ENCODE data around the gene SAP130.
"Not testable (repeated sequence)": the region's sequence is repeated elsewhere in the genome, so short reads cannot be mapped to it uniquely, and the experiment has no call there.

The SAP130 gene

DNA sequence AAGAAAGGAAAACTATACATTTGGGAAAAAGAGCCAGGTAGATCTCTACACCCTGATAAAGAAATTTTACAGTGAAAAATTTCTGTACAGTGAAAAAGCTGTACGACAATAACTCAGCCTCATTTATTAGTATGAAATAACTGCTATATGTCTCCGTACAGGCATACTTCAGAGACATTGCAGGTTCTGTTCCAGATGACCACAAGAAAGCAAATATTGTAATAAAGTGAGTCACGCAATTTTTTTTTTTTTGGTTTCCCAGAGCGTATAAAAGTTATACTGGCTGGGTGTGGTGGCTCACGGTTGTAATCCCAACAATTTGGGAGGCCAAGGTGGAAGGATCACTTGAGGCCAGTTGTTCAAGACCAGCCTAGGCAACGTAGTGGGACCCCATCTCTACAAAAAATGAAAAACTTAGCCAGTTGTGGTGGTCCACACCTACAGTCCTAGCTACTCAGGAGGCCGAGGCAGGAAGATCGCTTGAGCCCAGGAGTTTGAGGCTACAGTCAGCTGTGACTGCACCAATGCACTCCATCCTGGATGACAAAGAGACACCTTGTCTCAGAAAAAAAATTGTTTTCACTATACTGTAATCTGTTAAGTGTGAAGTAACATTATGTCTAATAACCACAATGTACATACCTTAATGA, 113.9 kb downstream of the SAP130 start:
- DNase-seq (ENCODE audit: low read depth), result no peak
- H3K4me3 ChIP-seq (ENCODE audit: low read length), result no peak overlapping the region
- TF ChIP-seq, protein P1, sequence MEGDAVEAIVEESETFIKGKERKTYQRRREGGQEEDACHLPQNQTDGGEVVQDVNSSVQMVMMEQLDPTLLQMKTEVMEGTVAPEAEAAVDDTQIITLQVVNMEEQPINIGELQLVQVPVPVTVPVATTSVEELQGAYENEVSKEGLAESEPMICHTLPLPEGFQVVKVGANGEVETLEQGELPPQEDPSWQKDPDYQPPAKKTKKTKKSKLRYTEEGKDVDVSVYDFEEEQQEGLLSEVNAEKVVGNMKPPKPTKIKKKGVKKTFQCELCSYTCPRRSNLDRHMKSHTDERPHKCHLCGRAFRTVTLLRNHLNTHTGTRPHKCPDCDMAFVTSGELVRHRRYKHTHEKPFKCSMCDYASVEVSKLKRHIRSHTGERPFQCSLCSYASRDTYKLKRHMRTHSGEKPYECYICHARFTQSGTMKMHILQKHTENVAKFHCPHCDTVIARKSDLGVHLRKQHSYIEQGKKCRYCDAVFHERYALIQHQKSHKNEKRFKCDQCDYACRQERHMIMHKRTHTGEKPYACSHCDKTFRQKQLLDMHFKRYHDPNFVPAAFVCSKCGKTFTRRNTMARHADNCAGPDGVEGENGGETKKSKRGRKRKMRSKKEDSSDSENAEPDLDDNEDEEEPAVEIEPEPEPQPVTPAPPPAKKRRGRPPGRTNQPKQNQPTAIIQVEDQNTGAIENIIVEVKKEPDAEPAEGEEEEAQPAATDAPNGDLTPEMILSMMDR (conservative IDR thresholded peaks at IDR 0.05; ENCODE audit: low read depth, low read length), result no peak

DNA sequence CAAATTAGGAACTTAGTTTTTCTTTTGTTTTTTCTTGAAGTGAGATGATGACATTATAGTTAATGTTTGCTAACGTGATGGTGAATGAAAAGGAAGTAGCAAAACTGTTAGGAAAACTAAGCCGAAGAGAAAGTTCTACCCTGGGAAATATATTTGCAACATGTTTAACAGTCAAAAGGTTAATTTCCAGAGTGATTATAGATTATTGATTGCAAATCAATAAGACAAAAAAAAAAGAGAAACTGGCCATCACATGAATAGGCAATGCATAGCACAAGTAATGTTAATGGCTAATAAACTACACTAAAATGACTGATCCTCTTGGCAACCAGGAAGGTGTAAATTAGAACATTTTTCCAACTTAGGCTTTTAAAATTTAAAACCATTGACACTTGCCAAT, 116.1 kb downstream of the SAP130 start:
- TF ChIP-seq, protein P1 (conservative IDR thresholded peaks at IDR 0.05; ENCODE audit: low read depth, low read length), result no peak
- H3K4me3 ChIP-seq (ENCODE audit: low read length), result no peak overlapping the region
- no peak for DNase-seq (ENCODE audit: low read depth)

DNA sequence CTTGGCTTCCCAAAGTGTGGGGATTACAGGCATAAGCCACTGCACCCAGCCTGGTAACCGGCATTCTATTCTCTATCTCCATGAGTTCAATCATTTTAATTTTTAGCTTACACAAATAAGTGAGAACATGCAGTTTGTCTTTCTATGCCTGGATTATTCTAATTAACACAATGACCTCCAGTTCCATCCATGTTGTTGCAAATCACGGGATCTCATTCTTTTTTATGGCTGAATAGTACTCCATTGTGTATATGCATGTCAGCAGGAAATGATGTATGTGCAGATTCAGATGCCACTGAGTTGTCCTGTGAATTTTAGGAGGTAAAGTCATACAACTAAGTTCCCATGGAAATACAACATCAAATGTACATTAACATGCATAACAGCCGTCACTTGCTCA, 117.4 kb downstream of the SAP130 start:
- no peak for DNase-seq (ENCODE audit: low read depth)
- TF ChIP-seq, protein P1 (conservative IDR thresholded peaks at IDR 0.05; ENCODE audit: low read depth, low read length), result no peak
- no peak overlapping the region for H3K4me3 ChIP-seq (ENCODE audit: low read length)

DNA sequence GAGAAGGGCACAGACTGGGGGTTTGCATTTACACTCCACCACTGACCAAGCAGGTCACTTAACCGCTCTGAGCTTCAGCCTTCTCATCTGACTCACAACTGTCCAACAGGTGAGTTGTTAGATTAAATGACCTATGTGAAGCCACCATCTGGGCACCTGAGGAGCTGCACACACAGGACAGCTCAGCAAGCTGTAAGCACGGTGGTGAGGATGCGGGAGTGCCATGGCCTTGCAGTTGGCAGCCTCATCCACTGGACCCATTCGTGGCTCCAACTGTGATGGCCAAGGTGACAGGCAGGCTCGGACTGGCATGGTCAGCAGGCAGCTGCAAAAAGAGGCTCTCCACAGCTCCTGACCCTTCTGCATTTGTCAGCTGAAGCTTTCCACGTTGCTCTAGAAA, 118.8 kb downstream of the SAP130 start:
- TF ChIP-seq, protein P1 (conservative IDR thresholded peaks at IDR 0.05; ENCODE audit: low read depth, low read length), result no peak
- no peak for DNase-seq (ENCODE audit: low read depth)
- no peak overlapping the region for H3K4me3 ChIP-seq (ENCODE audit: low read length)

DNA sequence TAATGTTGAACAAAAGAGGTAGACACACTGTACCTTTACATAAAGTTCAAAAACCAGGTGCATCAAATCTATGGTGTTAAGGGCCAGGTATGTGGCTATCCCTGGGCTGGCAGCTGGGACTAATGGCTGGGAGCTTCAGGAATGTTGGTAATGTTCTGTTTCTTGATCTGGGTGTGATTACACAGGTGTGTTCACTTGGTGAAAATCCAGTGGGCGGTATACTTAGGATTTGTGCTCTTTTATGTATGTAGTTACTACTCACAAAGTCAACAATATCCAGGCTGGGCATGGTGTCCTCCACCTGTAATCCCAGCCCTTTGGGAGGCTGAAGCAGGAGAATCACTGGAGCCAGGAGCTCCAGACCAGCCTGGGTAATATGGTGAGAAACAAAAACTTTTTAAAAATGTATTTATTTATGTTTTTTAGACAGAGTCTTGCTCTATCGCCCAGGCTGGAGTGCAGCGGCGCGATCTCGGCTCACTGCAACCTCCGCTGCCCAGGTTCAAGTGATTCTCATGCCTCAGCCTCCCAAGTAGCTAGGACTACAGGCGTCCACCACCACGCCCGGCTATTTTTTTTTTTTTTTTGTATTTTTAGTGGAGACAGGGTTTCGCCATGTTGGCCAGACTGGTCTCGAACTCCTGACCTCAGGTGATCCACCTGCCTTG, 120.0 kb downstream of the SAP130 start:
- H3K4me3 ChIP-seq (ENCODE audit: low read length); DNase-seq (ENCODE audit: low read depth): not testable (repeated sequence)

DNA sequence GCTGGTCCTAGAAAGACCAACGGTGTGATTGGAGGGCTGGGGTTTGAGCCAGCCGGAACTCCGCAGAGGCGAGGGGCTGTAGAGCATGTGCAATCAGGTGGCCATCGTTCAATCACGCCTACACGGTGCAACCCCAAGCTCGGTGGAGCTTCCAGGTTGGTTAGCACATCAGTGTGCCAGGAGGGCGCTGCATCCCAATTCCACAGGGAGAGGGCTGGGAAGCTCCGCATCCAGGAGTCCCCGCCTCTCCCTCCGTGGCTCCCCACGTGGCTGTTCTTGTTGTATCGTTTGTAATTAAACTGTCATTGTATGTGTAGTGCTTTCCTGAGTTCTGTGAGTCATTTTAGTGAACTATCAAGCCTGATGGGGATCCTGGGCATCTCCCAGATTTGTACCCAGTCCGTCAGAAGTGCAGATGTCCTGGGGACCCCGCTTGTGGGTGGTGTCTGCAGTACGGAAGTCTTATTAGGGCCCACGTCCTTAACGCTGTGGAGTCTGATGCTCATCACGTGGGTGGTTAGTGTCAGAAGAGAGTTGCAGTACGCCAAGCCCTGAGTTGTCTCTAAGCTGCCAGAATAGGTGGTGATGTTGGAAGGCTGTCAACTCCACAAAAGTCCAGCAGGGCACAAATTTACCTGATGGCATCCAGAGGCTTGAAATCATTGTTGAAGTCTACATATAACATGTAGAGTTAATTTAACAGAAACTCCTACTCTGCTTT, 121.5 kb downstream of the SAP130 start:
- TF ChIP-seq, protein P1 (conservative IDR thresholded peaks at IDR 0.05; ENCODE audit: low read depth, low read length), result no peak
- no peak for DNase-seq (ENCODE audit: low read depth)
- H3K4me3 ChIP-seq (ENCODE audit: low read length), result no peak overlapping the region

DNA sequence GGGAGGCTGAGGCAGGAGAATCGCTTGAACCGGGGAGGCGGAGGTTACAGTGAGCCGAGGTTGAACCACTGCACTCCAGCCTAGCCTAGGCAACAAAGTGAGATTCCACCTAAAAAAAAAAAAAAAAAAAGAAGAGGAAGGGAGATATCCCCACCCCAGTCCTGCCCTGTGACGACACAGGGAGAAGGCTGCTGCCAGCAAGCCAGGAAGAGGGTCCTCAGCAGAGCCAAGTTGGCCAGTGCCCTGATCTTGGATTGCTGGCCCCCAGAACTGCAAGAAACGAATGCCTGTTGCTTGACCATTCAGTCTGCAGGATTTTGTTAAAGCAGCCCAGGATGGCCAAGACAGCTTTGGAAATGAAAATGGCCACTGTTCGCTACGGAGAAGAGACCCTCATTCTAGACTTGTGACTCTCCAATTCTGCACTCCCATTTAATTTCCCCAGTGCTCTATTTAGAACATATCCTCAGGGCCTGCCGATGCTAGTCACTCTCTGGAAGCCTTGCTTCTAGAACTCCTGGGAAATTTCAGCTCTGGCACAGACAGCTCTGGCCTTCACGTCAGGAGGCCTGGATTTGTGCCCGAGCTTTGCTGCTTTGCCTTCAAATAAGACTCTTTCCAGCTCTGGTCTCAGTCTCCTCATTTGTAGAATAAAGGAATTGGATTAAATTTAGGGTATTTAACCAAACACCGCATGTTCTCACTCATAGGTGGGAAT, 126.4 kb downstream of the SAP130 start:
- DNase-seq (ENCODE audit: low read depth), result no peak
- TF ChIP-seq, protein P1 (conservative IDR thresholded peaks at IDR 0.05; ENCODE audit: low read depth, low read length), result no peak

More for the DNA sequence above, 126.4 kb downstream of the SAP130 start:
- H3K4me3 ChIP-seq (ENCODE audit: low read length), result no peak overlapping the region
